Ramos (cell line): ENCODE results near the gene GSK3A.

Experiments
- in situ Hi-C: fragments of 300-500 bp; cut with MboI; formaldehyde crosslinking; loops from one replicate; pipeline ENCODE4 v1.14.3; 2022; ENCODE audit warnings: low sequenced_read_pairs; ENCODE audit not compliant: unreplicated experiment

The GSK3A gene

GRCh38 chr19:42235181-42235580, 7.2 kb downstream of the GSK3A start:
- in situ Hi-C loops: no loop called here

- in situ Hi-C loops: no loop called here
Measured at GRCh38 chr19:42234364-42234763, 8.0 kb downstream of the GSK3A start.

- in situ Hi-C loops: no loop called here
Measured at GRCh38 chr19:42233678-42234292, 8.6 kb downstream of the GSK3A start.

GRCh38 chr19:42233106-42233505, 9.3 kb downstream of the GSK3A start:
- in situ Hi-C loops: no loop called here

GRCh38 chr19:42232435-42232834, 10.0 kb downstream of the GSK3A start:
- in situ Hi-C loops: no loop called here

GRCh38 chr19:42230571-42230970, 11.8 kb downstream of the GSK3A start:
- in situ Hi-C loops: no loop called here

- in situ Hi-C loops: no loop called here
Measured at GRCh38 chr19:42229855-42230351, 12.5 kb downstream of the GSK3A start.

GRCh38 chr19:42229301-42229854, 13.0 kb downstream of the GSK3A start:
- in situ Hi-C loops: no loop called here

GRCh38 chr19:42228641-42229040, 13.8 kb downstream of the GSK3A start:
- in situ Hi-C loops: no loop called here

- in situ Hi-C loops: no loop called here
Measured at GRCh38 chr19:42226886-42227285, 15.5 kb downstream of the GSK3A start.

- in situ Hi-C loops: no loop called here
Measured at GRCh38 chr19:42225718-42226292, 16.6 kb downstream of the GSK3A start.

- in situ Hi-C loops: no loop called here
Measured at GRCh38 chr19:42224940-42225717, 17.3 kb downstream of the GSK3A start.

- in situ Hi-C loops: no loop called here
Measured at GRCh38 chr19:42220751-42221097, 21.7 kb downstream of the GSK3A start.

- in situ Hi-C loops: no loop called here
Measured at GRCh38 chr19:42219812-42220750, 22.3 kb downstream of the GSK3A start, which contains the start of gene ZNF526. Gene ZNF526, plus strand, starts transcription at chr19:42220312. Its CDS starts 4,092 bp downstream, at chr19:42224404.

- in situ Hi-C loops: no loop called here
Measured at GRCh38 chr19:42217520-42218437, 24.6 kb downstream of the GSK3A start, which contains the start of gene DEDD2. Gene DEDD2, minus strand, starts transcription at chr19:42217677. Its CDS starts 670 bp downstream, at chr19:42217007.

GRCh38 chr19:42216653-42217519, 25.5 kb downstream of the GSK3A start:
- in situ Hi-C loops: no loop called here

GRCh38 chr19:42214810-42215485, 27.5 kb downstream of the GSK3A start:
- in situ Hi-C loops: no loop called here
